GM20000 (cell line): ENCODE measurements around the gene MLLT10.

Source experiments
- DNase-seq: peaks from one replicate; pipeline ENCODE4 v3.0.0; 2012; ENCODE audit warnings: low spot score
- TF ChIP-seq, protein P1 (sequence below): IDR thresholded peaks from 2 replicates; pipeline ENCODE4 v1.5.1; 2012; ENCODE audit warnings: mild to moderate bottlenecking, control low read depth; ENCODE audit errors: extremely low read depth, missing control alignments

The MLLT10 gene

DNA sequence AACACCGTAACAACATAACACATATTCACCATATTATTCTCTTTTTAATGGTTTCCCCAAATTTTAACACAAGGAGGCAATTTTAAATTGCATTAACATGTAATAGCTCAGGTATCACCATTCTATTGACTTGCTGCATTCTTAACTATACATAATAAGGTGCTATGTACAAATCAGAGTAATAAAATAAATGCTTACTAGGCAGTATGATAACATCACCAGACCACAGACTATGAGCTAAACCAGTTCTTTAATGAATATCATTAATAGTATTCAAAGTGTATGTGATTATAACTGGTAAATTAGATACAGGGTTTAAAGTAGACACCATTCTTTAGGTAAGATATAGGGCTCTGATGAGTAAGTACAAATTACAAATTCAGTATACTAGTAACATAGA is 242.9 kb downstream of the MLLT10 start:
- TF ChIP-seq, protein P1, sequence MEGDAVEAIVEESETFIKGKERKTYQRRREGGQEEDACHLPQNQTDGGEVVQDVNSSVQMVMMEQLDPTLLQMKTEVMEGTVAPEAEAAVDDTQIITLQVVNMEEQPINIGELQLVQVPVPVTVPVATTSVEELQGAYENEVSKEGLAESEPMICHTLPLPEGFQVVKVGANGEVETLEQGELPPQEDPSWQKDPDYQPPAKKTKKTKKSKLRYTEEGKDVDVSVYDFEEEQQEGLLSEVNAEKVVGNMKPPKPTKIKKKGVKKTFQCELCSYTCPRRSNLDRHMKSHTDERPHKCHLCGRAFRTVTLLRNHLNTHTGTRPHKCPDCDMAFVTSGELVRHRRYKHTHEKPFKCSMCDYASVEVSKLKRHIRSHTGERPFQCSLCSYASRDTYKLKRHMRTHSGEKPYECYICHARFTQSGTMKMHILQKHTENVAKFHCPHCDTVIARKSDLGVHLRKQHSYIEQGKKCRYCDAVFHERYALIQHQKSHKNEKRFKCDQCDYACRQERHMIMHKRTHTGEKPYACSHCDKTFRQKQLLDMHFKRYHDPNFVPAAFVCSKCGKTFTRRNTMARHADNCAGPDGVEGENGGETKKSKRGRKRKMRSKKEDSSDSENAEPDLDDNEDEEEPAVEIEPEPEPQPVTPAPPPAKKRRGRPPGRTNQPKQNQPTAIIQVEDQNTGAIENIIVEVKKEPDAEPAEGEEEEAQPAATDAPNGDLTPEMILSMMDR = no peak
- DNase-seq = no peak

DNA sequence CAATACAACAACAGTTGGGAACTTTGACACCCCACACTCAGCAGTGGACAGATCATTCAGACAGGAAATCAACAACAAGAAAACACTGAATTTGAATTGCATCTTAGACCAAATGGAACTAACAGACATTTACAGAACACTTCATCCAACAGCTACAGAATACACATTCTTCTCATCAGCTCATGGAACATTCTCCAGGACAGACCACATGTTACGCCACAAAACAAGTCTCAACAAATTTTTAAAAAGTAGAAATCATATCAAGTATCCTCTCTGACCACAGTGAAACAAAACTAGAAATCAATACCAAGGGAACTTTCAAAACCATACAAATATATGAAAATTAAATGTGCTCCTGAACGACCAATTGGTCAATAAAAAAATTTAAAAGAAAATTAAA is 257.2 kb downstream of the MLLT10 start:
- TF ChIP-seq, protein P1 = no peak
- no peak for DNase-seq
